ENCODE measurements around the gene PNP.

PNP gene

GRCh38 chr14:20455355-20456300, 13.6 kb upstream of the PNP start:
- no peak for DNase-seq

- no peak for DNase-seq
Measured at GRCh38 chr14:20456971-20457370, 12.2 kb upstream of the PNP start.

GRCh38 chr14:20458031-20458789, 11.0 kb upstream of the PNP start:
- DNase-seq, result no peak

- peak; percentile 61 for DNase-seq
Measured at GRCh38 chr14:20460458-20461224, 8.6 kb upstream of the PNP start.

GRCh38 chr14:20461225-20462141, 7.7 kb upstream of the PNP start, which contains the start of gene PIP4P1:
PIP4P1 (minus strand) TSS chr14:20461434; CDS start chr14:20461325, 109 bp downstream.
- peak; percentile 97 for DNase-seq

- no peak for DNase-seq
Measured at GRCh38 chr14:20468764-20469241, 403 bp upstream of the PNP start.

GRCh38 chr14:20469890-20470602, 840 bp downstream of the PNP start:
- peak; percentile 26 for DNase-seq

GRCh38 chr14:20470603-20470901, 1.3 kb downstream of the PNP start:
- DNase-seq, result no peak

- no peak for DNase-seq
Measured at GRCh38 chr14:20472536-20473169, 3.4 kb downstream of the PNP start.

- DNase-seq, result no peak
Measured at GRCh38 chr14:20476776-20477175, 7.6 kb downstream of the PNP start.

GRCh38 chr14:20477211-20477876, 8.1 kb downstream of the PNP start:
- peak; percentile 24 for DNase-seq

- no peak for DNase-seq
Measured at GRCh38 chr14:20478894-20479293, 9.7 kb downstream of the PNP start.

GRCh38 chr14:20482382-20482781, 13.2 kb downstream of the PNP start:
- no peak for DNase-seq

GRCh38 chr14:20485900-20486299, 16.7 kb downstream of the PNP start:
- no peak for DNase-seq

GRCh38 chr14:20486684-20487395, 17.6 kb downstream of the PNP start:
- DNase-seq, result no peak

GRCh38 chr14:20487396-20487725, 18.2 kb downstream of the PNP start:
- DNase-seq, result no peak

GRCh38 chr14:20489093-20489994, 20.1 kb downstream of the PNP start:
- no peak for DNase-seq

GRCh38 chr14:20490563-20490962, 21.4 kb downstream of the PNP start:
- DNase-seq, result no peak
